ENCODE results near the gene MRTFB. TPM values are rescaled to one million over a fixed set of nuclear protein-coding genes. Genes with fewer than 3 reads are reported as not detected.

The MRTFB gene
- total RNA-seq, 1 donor from 2014 or later, result 4.4 TPM

GRCh38 chr16:14186007-14186794 lies 115.1 kb downstream of the MRTFB start:
- DNase-seq (ENCODE audit: low read depth in 2 of 2), result peak; percentile 44 to 59

- DNase-seq (ENCODE audit: low read depth in 2 of 2), result no peak
Observed at GRCh38 chr16:14186795-14187221, 115.7 kb downstream of the MRTFB start.

- peak in 1 of 2 donors; percentile 62 for DNase-seq (ENCODE audit: low read depth in 2 of 2)
Observed at GRCh38 chr16:14187517-14188338, 116.6 kb downstream of the MRTFB start.

- peak in 1 of 2 donors; percentile 12 for DNase-seq (ENCODE audit: low read depth in 2 of 2)
Observed at GRCh38 chr16:14193316-14193871, 122.3 kb downstream of the MRTFB start.

GRCh38 chr16:14194721-14195120 lies 123.6 kb downstream of the MRTFB start:
- DNase-seq (ENCODE audit: low read depth in 2 of 2), result no peak

GRCh38 chr16:14196011-14196410 lies 124.9 kb downstream of the MRTFB start:
- peak; percentile 12 to 80 for DNase-seq (ENCODE audit: low read depth in 2 of 2)

GRCh38 chr16:14196539-14196938 lies 125.4 kb downstream of the MRTFB start:
- peak; percentile 52 to 74 for DNase-seq (ENCODE audit: low read depth in 2 of 2)

- no peak for DNase-seq (ENCODE audit: low read depth in 2 of 2)
Observed at GRCh38 chr16:14198012-14198411, 126.9 kb downstream of the MRTFB start.

GRCh38 chr16:14198572-14198971 lies 127.5 kb downstream of the MRTFB start:
- DNase-seq (ENCODE audit: low read depth in 2 of 2), result no peak

- DNase-seq (ENCODE audit: low read depth in 2 of 2), result no peak
Observed at GRCh38 chr16:14199199-14199598, 128.1 kb downstream of the MRTFB start.

- DNase-seq (ENCODE audit: low read depth in 2 of 2), result no peak
Observed at GRCh38 chr16:14199624-14200023, 128.5 kb downstream of the MRTFB start.

- no peak for DNase-seq (ENCODE audit: low read depth in 2 of 2)
Observed at GRCh38 chr16:14202095-14202494, 131.0 kb downstream of the MRTFB start.

- peak; percentile 60 to 83 for DNase-seq (ENCODE audit: low read depth in 2 of 2)
Observed at GRCh38 chr16:14202697-14203096, 131.6 kb downstream of the MRTFB start.

- peak in 1 of 2 donors; percentile 17 for DNase-seq (ENCODE audit: low read depth in 2 of 2)
Observed at GRCh38 chr16:14203166-14203565, 132.0 kb downstream of the MRTFB start.

- DNase-seq (ENCODE audit: low read depth in 2 of 2), result no peak
Observed at GRCh38 chr16:14205666-14206065, 134.5 kb downstream of the MRTFB start.

- no peak for DNase-seq (ENCODE audit: low read depth in 2 of 2)
Observed at GRCh38 chr16:14211856-14212543, 140.9 kb downstream of the MRTFB start.

- DNase-seq (ENCODE audit: low read depth in 2 of 2), result no peak
Observed at GRCh38 chr16:14215941-14216340, 144.8 kb downstream of the MRTFB start.

GRCh38 chr16:14219983-14220382 lies 148.9 kb downstream of the MRTFB start:
- no peak for DNase-seq (ENCODE audit: low read depth in 2 of 2)

- DNase-seq (ENCODE audit: low read depth in 2 of 2), result no peak
Observed at GRCh38 chr16:14223632-14224031, 152.5 kb downstream of the MRTFB start.

- DNase-seq (ENCODE audit: low read depth in 2 of 2), result no peak
Observed at GRCh38 chr16:14225457-14225856, 154.3 kb downstream of the MRTFB start.

- DNase-seq (ENCODE audit: low read depth in 2 of 2), result peak in 1 of 2 donors; percentile 37
Observed at GRCh38 chr16:14232106-14232864, 161.2 kb downstream of the MRTFB start.
